ENCODE measurements around the gene ACOX1.
A peak's percentile ranks its signal among the peaks of the same experiment; 100 is the strongest.

Gene ACOX1

DNA sequence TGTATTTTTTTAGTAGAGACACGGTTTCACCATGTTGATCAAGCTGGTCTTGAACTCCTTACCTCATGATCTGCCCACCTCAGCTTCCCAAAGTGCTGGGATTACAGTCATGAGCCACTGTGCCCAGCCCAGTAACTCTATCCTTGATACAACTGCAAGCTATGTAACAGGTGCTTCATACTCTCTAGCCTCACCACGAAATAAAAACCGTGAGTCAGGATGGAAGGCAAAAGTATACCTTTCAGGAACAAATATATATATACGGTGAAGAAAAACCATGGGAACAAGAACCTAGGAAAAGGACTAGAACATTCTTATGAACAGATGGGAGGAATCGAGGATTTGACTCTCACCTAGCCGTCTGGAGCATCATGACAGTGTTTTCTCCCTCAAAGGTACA, 28.5 kb downstream of the ACOX1 start:
- H3K9me3 ChIP-seq (ENCODE audit: control insufficient read depth, insufficient read depth, low read depth, low read length) = no peaks in the 10 kb centered on the region
- POLR2A ChIA-PET = interaction anchor here (0.7 to 1.2 kb wide), 2 partner anchors 9 to 95 kb away, joined by 5 to 9 read pairs; partner anchors contain the start of genes FBF1 and WBP2

DNA sequence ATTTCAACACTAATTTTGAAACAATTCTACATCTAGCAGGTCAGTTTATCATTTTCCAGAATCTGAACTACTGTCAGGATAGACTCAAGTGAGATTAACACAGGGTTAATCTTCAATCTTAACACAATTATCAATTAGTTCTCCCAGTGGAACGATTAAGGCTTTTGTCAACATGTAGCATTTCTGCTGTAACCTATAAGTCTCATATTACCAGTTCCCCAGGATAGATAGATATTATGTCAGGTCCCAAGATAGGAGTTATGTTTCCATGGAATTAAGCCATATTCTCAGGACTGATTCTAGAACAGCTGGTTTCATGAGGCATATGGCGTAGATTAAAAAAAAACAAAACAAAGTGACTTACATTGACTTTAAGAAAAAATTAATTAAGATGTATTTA, 33.8 kb downstream of the ACOX1 start:
- POLR2A ChIA-PET = no interaction called here

More for the DNA sequence above, 28.5 kb downstream of the ACOX1 start:
- H3K27ac ChIP-seq (ENCODE audit: extremely low read depth, low read depth, low read length) = no peak overlapping the region
- TF ChIP-seq SCRT2 (tag by site-specific recombination; IDR thresholded peaks at IDR 0.05) (0 out of 2 replicates have a peak, but pooled peaks have one; percentile 27), HOXD13 (CRISPR knock-in tag; IDR thresholded peaks at IDR 0.05; ENCODE audit: borderline replicate concordance) (no peak), ZNF521 (tag by site-specific recombination; IDR thresholded peaks at IDR 0.05) (no peak), ZNF596 (tag by site-specific recombination; IDR thresholded peaks at IDR 0.05) (no peak), ZNF211 (tag by site-specific recombination; IDR thresholded peaks at IDR 0.05; ENCODE audit: low read depth) (no peak), MEIS1 (CRISPR knock-in tag; IDR thresholded peaks at IDR 0.05; ENCODE audit: borderline replicate concordance) (no peak), ZNF341 (tag by site-specific recombination; IDR thresholded peaks at IDR 0.05; ENCODE audit: low read depth) (no peak)
- H3K36me3 ChIP-seq (ENCODE audit: control insufficient read depth in 2 of 2, insufficient read depth in 1 of 2, low read length in 2 of 2) = peaks cover 84 to 93% of the 10 kb centered on the region in 2 experiments
- H3K4me1 ChIP-seq (ENCODE audit: control insufficient read depth, insufficient read depth, low read length) = no peaks in the 10 kb centered on the region
- CTCF ChIA-PET = interaction anchor here (1.0 kb wide), 1 partner anchor 56 kb away, joined by 5 read pairs; no protein-coding TSS in a partner anchor
- no peak overlapping the region for H3K4me3 ChIP-seq (ENCODE audit: low read depth, low read length)

DNA sequence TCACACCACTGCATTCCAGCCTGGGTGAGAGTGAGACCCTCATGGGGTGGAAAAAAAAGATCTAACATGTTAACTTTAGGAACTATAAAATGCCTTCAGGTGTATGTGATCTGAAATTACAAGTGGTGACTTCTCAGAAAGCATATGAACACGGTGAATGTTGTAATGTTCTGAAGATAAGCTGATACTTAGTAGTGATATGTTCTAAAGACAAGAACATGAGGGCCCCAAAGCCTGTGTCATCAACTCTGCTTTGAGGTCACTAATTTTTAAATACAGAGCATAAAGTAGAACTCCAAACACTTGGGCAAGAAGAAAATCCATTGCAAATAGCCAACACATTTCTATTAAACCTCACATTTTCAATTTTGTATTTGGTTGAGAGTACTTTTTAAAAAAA, 35.5 kb downstream of the ACOX1 start:
- Histone ChIP-seq H3K4me3 (ENCODE audit: low read depth, low read length) (no peak overlapping the region), H3K9me3 (ENCODE audit: control insufficient read depth, insufficient read depth, low read depth, low read length) (no peaks in the 10 kb centered on the region), H3K36me3 (ENCODE audit: control insufficient read depth in 2 of 2, insufficient read depth in 1 of 2, low read length in 2 of 2) (peaks cover 29 to 43% of the 10 kb centered on the region in 2 experiments), H3K4me1 (ENCODE audit: control insufficient read depth, insufficient read depth, low read length) (peaks cover 3% of the 10 kb centered on the region; the same call in 1 of the 2 replicates), H3K27ac (ENCODE audit: extremely low read depth, low read depth, low read length) (no peak overlapping the region)
- CTCF ChIA-PET = no interaction called here
- POLR2A ChIA-PET = interaction anchor here (0.6 kb wide), 2 partner anchors 11 to 126 kb away, joined by 3 to 7 read pairs; no protein-coding TSS in a partner anchor
- no peak for TF ChIP-seq ZNF600 (tag by site-specific recombination; IDR thresholded peaks at IDR 0.05)
- no peak for TF ChIP-seq ZNF174 (tag by site-specific recombination; IDR thresholded peaks at IDR 0.05)
- no peak for TF ChIP-seq ZNF24 (tag by site-specific recombination; IDR thresholded peaks at IDR 0.05)
- TF ChIP-seq SETDB1 (IDR thresholded peaks at IDR 0.05; ENCODE audit: insufficient read length, low read length) = no peak
- TF ChIP-seq FEZF1 (tag by site-specific recombination; IDR thresholded peaks at IDR 0.05) = no peak

More for the DNA sequence above, 33.8 kb downstream of the ACOX1 start:
- no peaks in the 10 kb centered on the region for H3K9me3 ChIP-seq (ENCODE audit: control insufficient read depth, insufficient read depth, low read depth, low read length)
- peaks cover 44 to 60% of the 10 kb centered on the region in 2 experiments for H3K36me3 ChIP-seq (ENCODE audit: control insufficient read depth in 2 of 2, insufficient read depth in 1 of 2, low read length in 2 of 2)
- no peak overlapping the region for H3K27ac ChIP-seq (ENCODE audit: extremely low read depth, low read depth, low read length)
- no peak overlapping the region for H3K4me3 ChIP-seq (ENCODE audit: low read depth, low read length)
- peaks cover 3% of the 10 kb centered on the region; the same call in 1 of the 2 replicates for H3K4me1 ChIP-seq (ENCODE audit: control insufficient read depth, insufficient read depth, low read length)
- CTCF ChIA-PET = interaction anchor here (0.9 to 1.1 kb wide), 3 partner anchors 55 to 69 kb away, joined by 3 to 4 read pairs (median 4); partner anchors contain the start of gene CDK3
- TF ChIP-seq SETDB1 (IDR thresholded peaks at IDR 0.05; ENCODE audit: insufficient read length, low read length) (no peak), ZNF521 (tag by site-specific recombination; IDR thresholded peaks at IDR 0.05) (no peak), ZNF19 (tag by site-specific recombination; IDR thresholded peaks at IDR 0.05; ENCODE audit: low read depth) (no peak), ZNF394 (tag by site-specific recombination; IDR thresholded peaks at IDR 0.05; ENCODE audit: borderline replicate concordance) (no peak), HOXC10 (CRISPR knock-in tag; IDR thresholded peaks at IDR 0.05) (no peak), SP7 (tag by site-specific recombination; IDR thresholded peaks at IDR 0.05) (0 out of 2 replicates have a peak, but pooled peaks have one; percentile 20), ZNF837 (tag by site-specific recombination; IDR thresholded peaks at IDR 0.05) (no peak), OSR2 (tag by site-specific recombination; IDR thresholded peaks at IDR 0.05) (peak; percentile 57; the same call in 1 of the 2 replicates)
- TF ChIP-seq, protein P1, sequence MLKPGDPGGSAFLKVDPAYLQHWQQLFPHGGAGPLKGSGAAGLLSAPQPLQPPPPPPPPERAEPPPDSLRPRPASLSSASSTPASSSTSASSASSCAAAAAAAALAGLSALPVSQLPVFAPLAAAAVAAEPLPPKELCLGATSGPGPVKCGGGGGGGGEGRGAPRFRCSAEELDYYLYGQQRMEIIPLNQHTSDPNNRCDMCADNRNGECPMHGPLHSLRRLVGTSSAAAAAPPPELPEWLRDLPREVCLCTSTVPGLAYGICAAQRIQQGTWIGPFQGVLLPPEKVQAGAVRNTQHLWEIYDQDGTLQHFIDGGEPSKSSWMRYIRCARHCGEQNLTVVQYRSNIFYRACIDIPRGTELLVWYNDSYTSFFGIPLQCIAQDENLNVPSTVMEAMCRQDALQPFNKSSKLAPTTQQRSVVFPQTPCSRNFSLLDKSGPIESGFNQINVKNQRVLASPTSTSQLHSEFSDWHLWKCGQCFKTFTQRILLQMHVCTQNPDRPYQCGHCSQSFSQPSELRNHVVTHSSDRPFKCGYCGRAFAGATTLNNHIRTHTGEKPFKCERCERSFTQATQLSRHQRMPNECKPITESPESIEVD (tag by site-specific recombination; IDR thresholded peaks at IDR 0.05) = peak; percentile 44

Data from HEK293 (cell line).